Mucosa of gallbladder (tissue), 1 donor: ENCODE data around the gene WFDC1. TPM values are rescaled to one million over a fixed set of nuclear protein-coding genes. Genes with fewer than 3 reads are reported as not detected.
A peak's percentile ranks its signal among the peaks of the same experiment; 100 is the strongest.
"Not testable (repeated sequence)": the region's sequence is repeated elsewhere in the genome, so short reads cannot be mapped to it uniquely, and the experiment has no call there.

ENCODE experiments used
- DNase-seq: peaks from one replicate; pipeline ENCODE4 v3.0.0-alpha.2; 2020; ENCODE audit warnings: low spot score
- total RNA-seq: library from RNA; stranded (reverse); gene quantifications from one replicate; pipeline ENCODE4 v1.2.1, GENCODE V29; 2021
- donor health status: DM: no; HTN: no; CAD: no.

The WFDC1 gene
- total RNA-seq, 1 donor from 2014 or later = 92.6 TPM

DNA sequence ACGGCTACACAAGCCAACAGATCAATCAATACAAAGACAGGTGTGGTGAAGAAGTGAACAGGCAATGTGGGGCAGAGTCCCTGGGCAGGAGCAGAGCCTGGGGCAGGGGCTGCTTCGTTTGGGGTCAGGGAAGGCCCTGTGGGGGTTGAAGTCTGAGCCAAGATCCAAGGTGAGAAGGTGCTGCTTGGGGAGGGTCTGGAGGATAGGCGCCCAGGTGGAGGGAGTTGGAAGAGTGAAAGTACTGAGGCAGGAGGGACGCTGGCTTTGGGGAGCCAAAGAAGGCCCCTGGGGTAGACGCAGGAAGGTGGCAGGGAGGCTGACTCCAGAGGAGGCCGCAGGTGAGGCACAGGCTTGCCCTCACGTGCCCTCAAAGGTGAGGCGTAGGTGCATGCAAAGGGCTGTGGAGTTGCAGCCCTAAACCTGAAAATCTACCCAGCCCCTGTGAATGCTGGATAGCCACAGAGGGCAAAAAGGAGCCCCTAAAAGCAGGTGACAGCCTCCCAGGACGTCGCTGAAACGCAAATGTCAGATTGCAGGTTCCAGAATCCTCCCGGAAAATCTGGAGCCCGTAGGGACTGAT, 33.3 kb downstream of the WFDC1 start:
- no peak for DNase-seq

DNA sequence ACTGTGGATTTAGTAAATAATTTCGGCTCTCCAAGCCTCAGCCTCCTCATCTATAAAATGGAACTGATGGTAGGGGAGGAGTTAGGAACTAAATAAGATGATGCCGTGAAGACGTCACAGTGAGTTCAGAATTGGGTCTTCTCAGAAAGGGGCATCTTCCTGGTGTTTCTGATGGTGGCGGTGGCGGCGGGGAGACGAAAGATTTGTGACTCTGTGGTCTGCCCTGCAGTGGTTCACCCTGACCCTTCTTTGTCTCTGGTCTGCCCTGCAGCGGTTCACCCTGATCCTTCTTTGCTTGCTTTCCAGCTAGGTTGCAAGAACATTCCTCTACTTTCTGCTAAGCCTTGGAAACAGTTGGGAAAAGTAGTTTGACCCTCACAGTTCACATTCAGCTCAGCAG, 34.3 kb downstream of the WFDC1 start:
- DNase-seq = no peak

DNA sequence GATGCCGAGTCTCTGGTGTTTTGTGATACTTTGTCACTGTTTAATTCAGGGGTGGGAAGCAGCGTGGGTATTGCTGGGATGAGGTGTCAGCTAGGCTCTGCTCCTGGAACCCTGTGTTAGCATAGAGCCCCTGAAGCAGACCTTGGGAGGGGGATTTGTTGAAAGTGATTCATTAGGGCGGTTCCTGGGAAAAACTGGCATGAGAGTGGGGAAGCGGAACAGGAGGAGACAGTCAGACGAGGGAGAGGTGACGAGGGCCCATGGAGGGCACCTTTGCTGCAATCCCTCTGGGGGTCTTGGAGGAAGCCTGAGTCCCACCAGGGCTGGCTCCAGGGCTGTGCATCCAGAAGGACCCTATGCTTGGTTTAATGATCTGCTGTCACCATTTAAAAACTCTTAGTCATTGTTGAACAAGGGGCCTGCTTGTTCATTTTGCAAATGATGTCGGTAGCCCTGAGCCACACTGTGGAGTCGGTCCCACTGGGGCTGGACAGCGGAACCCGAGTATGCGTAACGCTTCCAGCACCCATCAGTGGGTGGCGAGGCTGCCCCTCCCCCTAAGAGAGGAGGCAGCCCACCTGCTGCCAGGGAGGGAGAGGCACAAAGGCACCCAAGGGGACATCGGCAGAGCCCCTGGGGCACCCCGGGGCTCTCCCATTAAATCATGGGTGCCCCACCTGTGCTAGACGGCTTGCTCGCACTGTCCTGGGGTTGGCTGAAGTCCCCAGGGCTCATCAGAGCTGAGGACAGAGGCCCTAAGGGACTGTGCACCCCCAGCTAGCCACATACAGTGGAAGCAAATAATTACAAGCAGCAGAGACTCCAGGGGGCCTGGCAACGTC, 35.4 kb downstream of the WFDC1 start:
- no peak for DNase-seq

DNA sequence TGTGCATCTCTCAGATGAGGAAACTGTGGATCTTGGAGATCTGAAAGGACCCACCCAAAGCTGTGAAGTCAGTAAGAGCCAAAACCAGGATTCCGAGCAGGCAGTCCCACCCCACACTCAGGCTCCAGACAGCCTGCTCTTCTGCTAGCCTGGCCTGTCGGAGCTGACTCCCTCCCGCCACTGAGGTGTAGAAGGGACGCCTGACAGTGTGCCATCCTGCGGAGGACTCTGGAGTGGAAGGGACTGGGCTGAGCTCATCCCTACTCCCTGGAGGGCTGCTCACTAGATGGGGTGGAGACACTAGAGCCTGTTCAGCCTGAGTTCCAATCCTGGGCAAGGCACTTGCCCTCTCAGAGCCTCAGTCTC, 36.0 kb downstream of the WFDC1 start:
- DNase-seq = no peak

GRCh38 chr16:84331998-84332780, 37.5 kb downstream of the WFDC1 start:
- no peak for DNase-seq

GRCh38 chr16:84332975-84333684, 38.5 kb downstream of the WFDC1 start:
- peak; percentile 75 for DNase-seq

DNA sequence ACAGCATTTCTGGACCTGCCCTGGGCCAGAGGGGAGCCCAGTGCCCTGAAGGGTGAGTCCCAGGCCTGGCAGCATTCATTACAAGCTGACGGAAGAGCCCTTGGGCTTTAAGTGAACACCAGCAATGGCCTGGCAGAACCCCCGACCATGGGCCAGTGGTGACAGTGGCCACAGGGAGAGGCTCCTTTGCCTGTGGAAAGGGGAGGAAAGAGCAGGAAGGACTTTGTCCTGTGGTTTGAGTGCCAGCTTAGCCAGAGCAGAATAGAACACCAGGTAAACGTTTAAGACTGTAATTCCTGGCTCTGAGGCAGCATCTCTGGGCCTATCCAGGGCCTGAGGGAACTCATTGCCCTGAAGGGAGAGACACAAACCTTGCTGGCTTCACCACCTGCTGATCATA, 39.4 kb downstream of the WFDC1 start:
- DNase-seq = peak; percentile 38

DNA sequence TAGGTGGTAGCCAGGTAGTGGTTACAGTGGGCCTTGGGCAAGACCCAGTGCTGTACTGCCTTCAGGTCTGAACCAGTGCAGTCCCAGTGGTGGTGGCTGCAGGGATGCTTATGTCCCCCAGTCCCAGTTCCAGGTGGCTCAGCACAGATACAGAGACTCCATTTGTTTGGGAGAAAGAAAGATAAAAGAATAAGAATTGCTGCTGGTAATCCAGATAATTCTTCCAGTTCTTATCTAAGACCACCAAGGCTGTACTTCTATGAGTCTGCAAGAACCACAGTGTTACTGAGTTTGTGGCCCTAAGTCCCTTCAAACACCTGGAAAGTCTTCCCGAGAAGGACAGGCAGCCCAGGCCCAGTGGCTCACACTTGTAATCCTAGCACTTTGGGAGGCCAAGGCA, 39.8 kb downstream of the WFDC1 start:
- DNase-seq = no peak

DNA sequence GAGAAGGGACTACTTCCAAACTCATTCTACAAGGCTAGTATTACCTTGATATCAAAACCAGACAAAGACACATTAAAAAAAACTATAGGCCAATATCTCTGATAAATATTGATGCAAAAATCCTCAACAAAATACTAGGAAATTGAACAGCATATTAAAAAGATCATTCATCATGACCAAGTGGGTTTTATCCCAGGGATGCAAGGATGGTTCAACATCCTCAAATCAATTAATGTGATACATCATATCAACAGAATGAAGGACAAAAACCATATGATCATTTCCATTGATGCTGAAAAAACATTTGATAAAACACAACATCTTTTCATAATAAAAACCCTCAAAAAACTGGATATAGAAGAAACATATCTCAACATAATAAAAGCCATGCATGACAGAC, 42.6 kb downstream of the WFDC1 start:
- DNase-seq = not testable (repeated sequence)

- DNase-seq = no peak
Observed at GRCh38 chr16:84339311-84339710, 44.6 kb downstream of the WFDC1 start.

DNA sequence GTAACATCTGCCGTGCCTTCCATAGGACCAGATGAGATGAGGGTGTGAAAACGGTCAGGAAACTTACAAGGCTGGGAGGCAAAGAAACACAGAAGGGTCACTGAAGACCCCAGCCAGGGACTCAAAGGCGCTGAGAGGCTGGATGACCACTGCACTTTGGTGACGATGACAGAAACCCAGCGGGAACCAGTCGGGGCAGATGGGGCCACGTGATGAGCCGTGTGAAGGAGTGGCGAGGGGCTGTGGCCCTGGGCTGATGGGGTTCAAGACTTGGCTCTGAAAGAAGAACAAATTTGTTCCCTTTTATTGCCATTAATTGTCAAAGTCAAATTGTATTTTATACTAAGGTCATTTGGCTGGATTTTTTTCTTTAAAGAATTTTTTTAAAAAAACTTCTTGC, 45.1 kb downstream of the WFDC1 start:
- no peak for DNase-seq

GRCh38 chr16:84340325-84341040, 45.8 kb downstream of the WFDC1 start:
- DNase-seq = no peak

DNA sequence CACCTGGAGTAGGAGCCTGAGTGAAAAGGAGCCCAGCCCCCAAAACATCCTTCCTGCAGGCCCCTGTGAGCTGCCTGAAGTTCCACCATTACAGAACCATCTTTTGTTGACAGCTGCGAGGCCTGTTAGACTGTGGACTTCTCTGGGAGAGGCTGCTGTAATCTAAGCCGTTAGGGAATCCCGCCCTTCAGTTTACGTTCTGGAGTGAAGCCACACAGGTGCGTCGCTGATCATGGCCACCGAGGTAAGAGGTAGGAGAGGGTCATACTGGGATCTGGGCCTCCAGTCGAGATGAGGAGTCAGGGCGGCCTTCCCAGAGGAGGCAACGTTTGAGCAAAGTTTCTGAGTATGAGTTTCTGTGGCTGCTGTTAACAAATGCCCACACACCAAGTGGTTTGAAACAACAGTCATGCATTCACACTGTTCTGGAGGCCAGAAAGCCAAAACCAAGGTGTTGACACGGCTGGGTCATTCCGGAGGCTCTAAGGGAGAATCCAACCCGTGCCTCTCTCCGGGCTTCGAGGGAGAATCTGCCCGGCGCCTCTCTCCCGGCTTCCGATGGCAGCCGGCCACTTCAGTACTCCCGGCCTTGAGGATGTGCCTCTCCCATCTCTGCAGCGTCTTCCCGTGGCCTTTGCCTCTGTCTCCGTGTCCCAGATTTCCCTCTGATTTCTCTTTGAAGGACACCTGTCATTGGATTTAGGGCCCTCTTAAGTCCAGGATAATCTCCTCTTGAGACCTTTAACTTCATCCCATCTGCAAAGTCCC, 47.0 kb downstream of the WFDC1 start:
- no peak for DNase-seq

GRCh38 chr16:84343800-84344199, 49.1 kb downstream of the WFDC1 start:
- DNase-seq = not testable (repeated sequence)

DNA sequence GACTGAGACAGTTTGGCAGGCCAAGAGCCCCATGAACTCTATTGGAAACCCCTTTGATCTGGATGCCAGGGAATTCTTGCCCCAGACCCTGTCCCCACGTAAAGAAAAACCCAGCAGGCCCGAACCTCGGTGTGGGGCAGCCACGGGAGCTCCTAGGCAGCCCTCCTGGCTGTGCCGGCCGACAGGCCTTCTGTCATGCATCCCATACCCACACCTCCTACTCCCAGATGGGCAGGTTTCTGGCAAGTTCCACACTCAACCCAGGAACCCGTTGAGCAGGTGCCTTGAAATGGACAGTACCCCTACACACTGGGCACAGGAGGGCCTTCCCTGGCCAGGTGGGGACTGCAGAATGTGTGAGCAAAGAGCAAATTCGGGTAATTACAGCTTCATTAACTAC, 50.1 kb downstream of the WFDC1 start:
- DNase-seq = no peak

DNA sequence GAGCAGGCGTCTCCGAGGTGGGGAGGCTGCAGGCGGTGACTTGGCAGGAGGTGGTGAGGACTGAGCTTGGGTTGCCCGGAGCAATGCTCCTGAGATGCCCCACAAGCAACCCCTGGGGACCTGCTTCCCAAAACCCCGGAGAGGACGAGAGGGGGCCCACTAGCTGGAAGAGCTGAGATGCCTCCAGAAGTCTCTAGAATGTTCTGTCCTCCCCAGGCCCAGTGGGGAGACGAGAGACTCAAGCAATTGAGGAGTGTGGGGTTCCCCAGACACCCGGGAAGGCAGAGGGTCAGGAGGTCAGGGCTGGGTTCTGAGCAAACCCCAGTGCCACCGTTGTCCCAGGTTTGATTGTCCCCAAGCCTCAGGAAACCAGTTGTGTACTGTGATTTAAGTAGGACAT, 52.5 kb downstream of the WFDC1 start:
- DNase-seq = no peak

GRCh38 chr16:84348386-84348888, 53.8 kb downstream of the WFDC1 start:
- no peak for DNase-seq

DNA sequence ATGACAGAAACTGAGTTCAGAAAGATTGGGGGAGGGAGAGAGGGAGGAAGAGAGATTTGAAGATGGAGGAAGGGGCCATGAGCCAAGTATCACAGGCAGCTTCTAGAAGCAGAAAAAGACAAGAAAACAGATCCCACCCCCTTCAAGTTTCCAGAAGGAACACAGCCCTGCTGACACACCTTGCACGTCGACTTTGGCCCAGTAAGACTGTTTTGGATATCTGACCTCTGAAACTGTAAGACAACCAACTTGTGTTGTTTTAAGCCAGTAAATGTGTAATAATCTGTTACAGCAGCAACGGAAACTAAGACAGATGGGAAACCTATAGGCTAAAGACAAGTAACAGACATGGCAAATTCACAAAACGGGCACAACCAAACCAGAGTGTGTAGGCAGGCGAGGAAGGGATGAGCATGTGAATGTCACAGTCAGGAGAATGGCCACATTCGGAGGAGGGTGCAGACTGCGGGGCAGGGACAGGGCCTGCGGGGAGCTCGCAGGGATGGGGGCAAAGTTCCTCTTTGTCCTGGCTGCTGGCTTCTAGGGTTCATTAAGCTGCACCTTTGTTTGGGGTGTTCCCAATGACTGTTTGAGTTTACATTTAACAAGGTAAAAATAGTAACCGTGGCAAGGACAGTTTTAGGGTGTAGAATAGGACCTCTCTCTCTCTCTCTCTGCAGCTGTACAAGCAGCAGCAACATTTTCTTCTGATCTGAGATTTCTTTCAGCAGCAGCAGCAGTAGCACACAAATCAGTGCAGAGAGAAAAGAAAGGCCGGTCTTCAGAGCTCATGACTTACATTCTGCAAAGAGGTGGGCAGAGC, 55.4 kb downstream of the WFDC1 start:
- no peak for DNase-seq

GRCh38 chr16:84350685-84351400, 56.2 kb downstream of the WFDC1 start:
- DNase-seq = no peak
